Right lobe of liver (tissue), 4 donors: ENCODE results near the gene COL27A1.

Experiments
- POLR2A ChIP-seq: fragments of 450-650 bp; IDR thresholded peaks from one replicate; pipeline ENCODE4 v1.6.1; 2017; ENCODE audit warnings: antibody characterized with exemption, mild to moderate bottlenecking
- TF ChIP-seq, protein P1 (sequence below), 4 donors: fragments of 200-600 bp in 3 of 4; fragments of 450-650 bp in 1 of 4; IDR thresholded peaks; one replicate each; pipeline versions ENCODE4 v1.5.1 to v1.8.0; 2016 to 2022; ENCODE audit warnings: antibody characterized with exemption in 4 of 4, mild to moderate bottlenecking in 2 of 4
- donor health status: DM: no; HTN: no; CAD: no.
- donor health status: DM: no; HTN: no; CAD: no.
- donor health status: DM: no; HTN: yes; CAD: no.

DNA sequence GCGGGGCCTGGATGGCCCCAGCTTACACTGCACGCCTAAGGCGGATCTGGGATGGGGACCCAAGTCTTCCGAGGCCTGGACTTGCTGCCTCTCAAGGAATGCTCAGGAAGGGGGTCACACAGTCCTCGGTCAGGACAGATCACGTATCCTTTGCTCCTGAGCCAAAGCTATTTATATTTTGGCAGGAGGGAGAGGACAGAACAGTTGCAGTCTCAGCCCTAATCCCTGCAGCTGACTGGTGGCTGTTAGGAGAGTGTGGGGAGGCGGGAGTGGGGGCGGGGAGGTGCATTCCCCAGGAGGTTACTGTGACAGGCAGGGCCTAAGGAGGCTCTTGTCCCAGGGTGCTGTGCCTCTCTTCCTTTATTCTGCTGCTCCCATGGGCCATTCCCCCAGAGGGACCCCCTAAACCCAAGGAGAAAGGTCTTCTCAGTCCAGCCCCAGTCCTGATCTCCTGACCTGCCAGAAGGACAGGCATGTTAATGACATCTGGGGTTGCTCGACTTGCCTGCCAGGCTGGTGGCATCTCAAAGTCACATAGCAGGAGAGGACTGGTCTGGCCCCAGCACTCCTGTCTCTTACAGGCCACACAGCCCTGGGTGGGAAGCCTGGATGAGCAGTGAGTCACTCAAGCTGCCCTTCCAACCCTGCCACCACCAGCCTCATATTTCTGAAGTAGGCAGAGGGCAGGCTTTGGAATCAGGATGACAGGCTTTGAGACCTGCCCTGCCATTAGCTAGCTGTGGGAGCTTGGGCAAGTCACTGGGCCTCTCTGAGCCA lies 51.9 kb downstream of the COL27A1 start:
- TF ChIP-seq POLR2A: no peak
- TF ChIP-seq, protein P1, sequence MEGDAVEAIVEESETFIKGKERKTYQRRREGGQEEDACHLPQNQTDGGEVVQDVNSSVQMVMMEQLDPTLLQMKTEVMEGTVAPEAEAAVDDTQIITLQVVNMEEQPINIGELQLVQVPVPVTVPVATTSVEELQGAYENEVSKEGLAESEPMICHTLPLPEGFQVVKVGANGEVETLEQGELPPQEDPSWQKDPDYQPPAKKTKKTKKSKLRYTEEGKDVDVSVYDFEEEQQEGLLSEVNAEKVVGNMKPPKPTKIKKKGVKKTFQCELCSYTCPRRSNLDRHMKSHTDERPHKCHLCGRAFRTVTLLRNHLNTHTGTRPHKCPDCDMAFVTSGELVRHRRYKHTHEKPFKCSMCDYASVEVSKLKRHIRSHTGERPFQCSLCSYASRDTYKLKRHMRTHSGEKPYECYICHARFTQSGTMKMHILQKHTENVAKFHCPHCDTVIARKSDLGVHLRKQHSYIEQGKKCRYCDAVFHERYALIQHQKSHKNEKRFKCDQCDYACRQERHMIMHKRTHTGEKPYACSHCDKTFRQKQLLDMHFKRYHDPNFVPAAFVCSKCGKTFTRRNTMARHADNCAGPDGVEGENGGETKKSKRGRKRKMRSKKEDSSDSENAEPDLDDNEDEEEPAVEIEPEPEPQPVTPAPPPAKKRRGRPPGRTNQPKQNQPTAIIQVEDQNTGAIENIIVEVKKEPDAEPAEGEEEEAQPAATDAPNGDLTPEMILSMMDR (IDR thresholded peaks at IDR 0.05): no peak
